22Rv1 (cell line): Measurements from ENCODE around the gene RAVER1.
"Not testable (repeated sequence)": the region's sequence is repeated elsewhere in the genome, so short reads cannot be mapped to it uniquely, and the experiment has no call there.

Source experiments
- H3K27ac ChIP-seq: fragments of 450-650 bp; 2 replicates; pipeline ENCODE4 v1.5.1; 2017
- CTCF ChIP-seq: fragments of 450-650 bp; IDR thresholded peaks from 2 replicates; pipeline ENCODE4 v1.5.1; 2017; ENCODE audit warnings: mild to moderate bottlenecking
- ZFX ChIP-seq: fragments of 450-650 bp; IDR thresholded peaks from 2 replicates; pipeline ENCODE4 v1.6.1; 2017; ENCODE audit warnings: antibody characterized with exemption, borderline replicate concordance

Gene RAVER1

GRCh38 chr19:10368101-10368803 is 34.9 kb upstream of the RAVER1 start:
- no peak overlapping the region for H3K27ac ChIP-seq
- TF ChIP-seq CTCF (no peak), ZFX (no peak)

GRCh38 chr19:10366950-10367512 is 33.7 kb upstream of the RAVER1 start:
- not testable (repeated sequence) for H3K27ac ChIP-seq

GRCh38 chr19:10365518-10365917 is 32.2 kb upstream of the RAVER1 start:
- H3K27ac ChIP-seq = no peak overlapping the region
- TF ChIP-seq ZFX (no peak), CTCF (no peak)

GRCh38 chr19:10364644-10365043 is 31.3 kb upstream of the RAVER1 start:
- TF ChIP-seq CTCF (no peak), ZFX (no peak)
- H3K27ac ChIP-seq = no peak overlapping the region

- TF ChIP-seq ZFX (no peak), CTCF (no peak)
- H3K27ac ChIP-seq = no peak overlapping the region
Observed at GRCh38 chr19:10363789-10364281, 30.5 kb upstream of the RAVER1 start.

- H3K27ac ChIP-seq = no peak overlapping the region
- TF ChIP-seq ZFX (no peak), CTCF (no peak)
Observed at GRCh38 chr19:10362259-10362658, 28.9 kb upstream of the RAVER1 start.

- H3K27ac ChIP-seq = no peak overlapping the region
- TF ChIP-seq CTCF (no peak), ZFX (no peak)
Observed at GRCh38 chr19:10361569-10362011, 28.3 kb upstream of the RAVER1 start.
